Activated CD4-positive, alpha-beta T cell treated with anti-CD3 and anti-CD28 coated beads for 4 hours (primary cell): Measurements from ENCODE around the gene HSPB8.

Experiments used
- DNase-seq, 2 donors: peaks; one replicate each; pipeline ENCODE4 v3.0.0-alpha.2; 2020

HSPB8 gene

GRCh38 chr12:119178544-119179334, at the start of gene HSPB8:
Gene HSPB8, plus strand, starts transcription at chr12:119178931. Its CDS starts 382 bp downstream, at chr12:119179313.
- DNase-seq, result no peak

GRCh38 chr12:119129827-119130434, 48.8 kb upstream of the HSPB8 start:
- no peak for DNase-seq

- no peak for DNase-seq
These were observed 48.2 kb upstream of the HSPB8 start for GRCh38 chr12:119130523-119130922.

- no peak for DNase-seq
These were observed 44.3 kb upstream of the HSPB8 start for GRCh38 chr12:119134284-119135072.

- no peak for DNase-seq
These were observed 41.8 kb upstream of the HSPB8 start for GRCh38 chr12:119136811-119137410.

GRCh38 chr12:119139448-119139847, 39.3 kb upstream of the HSPB8 start:
- DNase-seq, result no peak

GRCh38 chr12:119145367-119145766, 33.4 kb upstream of the HSPB8 start:
- no peak for DNase-seq

GRCh38 chr12:119147847-119148448, 30.8 kb upstream of the HSPB8 start:
- no peak for DNase-seq

- DNase-seq, result no peak
These were observed 29.5 kb upstream of the HSPB8 start for GRCh38 chr12:119149270-119149669.

GRCh38 chr12:119151445-119152026, 27.2 kb upstream of the HSPB8 start:
- no peak for DNase-seq

GRCh38 chr12:119153477-119154434, 25.0 kb upstream of the HSPB8 start:
- DNase-seq, result no peak

GRCh38 chr12:119154435-119154818, 24.3 kb upstream of the HSPB8 start:
- DNase-seq, result no peak

- no peak for DNase-seq
These were observed 22.2 kb upstream of the HSPB8 start for GRCh38 chr12:119156401-119157044.

- no peak for DNase-seq
These were observed 21.2 kb upstream of the HSPB8 start for GRCh38 chr12:119157528-119157927.

- DNase-seq, result no peak
These were observed 20.8 kb upstream of the HSPB8 start for GRCh38 chr12:119157978-119158377.

- DNase-seq, result no peak
These were observed 20.3 kb upstream of the HSPB8 start for GRCh38 chr12:119158402-119158801.

- no peak for DNase-seq
These were observed 18.9 kb upstream of the HSPB8 start for GRCh38 chr12:119159844-119160243.

- DNase-seq, result no peak
These were observed 10.8 kb upstream of the HSPB8 start for GRCh38 chr12:119167902-119168301.

GRCh38 chr12:119168721-119169120, 10.0 kb upstream of the HSPB8 start:
- DNase-seq, result no peak

GRCh38 chr12:119169150-119169549, 9.6 kb upstream of the HSPB8 start:
- no peak for DNase-seq

GRCh38 chr12:119171291-119171690, 7.4 kb upstream of the HSPB8 start:
- DNase-seq, result no peak
